Upper lobe of left lung (tissue), 6 donors: ENCODE data around the gene PADI1. TPM values are rescaled to one million over a fixed set of nuclear protein-coding genes. Genes with fewer than 3 reads are reported as not detected.
A peak's percentile ranks its signal among the peaks of the same experiment; 100 is the strongest.

ENCODE experiments used
- ATAC-seq, 2 donors: fragments of 200-7000 bp; cut with Tn5 transposase; one replicate each; pipeline ENCODE4 v1.9.1; 2022; ENCODE audit warnings: mild to moderate bottlenecking in 2 of 2, moderate library complexity in 2 of 2; ENCODE audit not compliant: low FRiP score in 2 of 2
- DNase-seq, 2 donors: peaks; one replicate each; pipeline ENCODE4 v3.0.0-alpha.2; 2019 to 2020
- H3K27ac ChIP-seq, 4 donors: fragments of 200-600 bp; sonication (generic); one replicate each; pipeline ENCODE4 v1.5.1; 2016 to 2019
- H3K27me3 ChIP-seq, 4 donors: fragments of 200-600 bp; sonication (generic); one replicate each; pipeline ENCODE4 v1.5.1; 2017 to 2019
- H3K36me3 ChIP-seq, 4 donors: fragments of 200-600 bp; sonication (generic); one replicate each; pipeline ENCODE4 v1.5.1; 2016 to 2019
- H3K4me1 ChIP-seq, 4 donors: fragments of 200-600 bp; sonication (generic); one replicate each; pipeline ENCODE4 v1.5.1; 2018 to 2019
- H3K4me3 ChIP-seq, 4 donors: fragments of 200-600 bp; sonication (generic); one replicate each; pipeline ENCODE4 v1.5.1; 2017 to 2019; ENCODE audit warnings: mild to moderate bottlenecking in 2 of 4, moderate library complexity in 1 of 4
- H3K9me3 ChIP-seq, 4 donors: fragments of 200-600 bp; sonication (generic); one replicate each; pipeline ENCODE4 v1.5.1; 2018 to 2019
- EP300 ChIP-seq, 4 donors: sonication (generic); formaldehyde crosslinking; IDR thresholded peaks; one replicate each; pipeline ENCODE4 v1.5.1; 2017; ENCODE audit warnings: antibody characterized with exemption in 4 of 4, control low read depth in 2 of 4
- POLR2A ChIP-seq, 4 donors: fragments of 450-650 bp; IDR thresholded peaks; one replicate each; pipeline ENCODE4 v1.5.1; 2016 to 2017; ENCODE audit warnings: antibody characterized with exemption in 4 of 4, mild to moderate bottlenecking in 2 of 4
- POLR2AphosphoS5 ChIP-seq, 2 donors: sonication (generic); formaldehyde crosslinking; IDR thresholded peaks; one replicate each; pipeline ENCODE4 v1.5.1; 2017; ENCODE audit warnings: antibody characterized with exemption in 2 of 2
- WGBS, 2 donors: methylation state at CpG; one replicate each; pipeline ENCODE4 v1.1.5; 2017 to 2018; 5-methylcytosine and 5-hydroxymethylcytosine counted together
- total RNA-seq, 6 donors: library from RNA; depleted of rRNA in 4 of 6; stranded (reverse); fragments of >200 nt in 4 of 6; gene quantifications; one replicate each; pipeline versions ENCODE4 v1.1.0 to v1.2.1, GENCODE V29; 2016 to 2021
- TF ChIP-seq, protein P1 (sequence below), 6 experiments: fragments of 450-650 bp in 4 of 6; fragments of 200-600 bp in 2 of 6; sonication (generic) in 2 of 6; IDR thresholded peaks; one replicate each; pipeline ENCODE4 v1.5.1; 2016 to 2019; ENCODE audit warnings: antibody characterized with exemption in 6 of 6
- donor health status: DM: no; HTN: no; CAD: no; lungs with moderate emphysema.
- donor health status: DM: no; HTN: yes; CAD: no; lungs with severe emphysema.

Gene PADI1
- total RNA-seq, 6 donors from 2014 or later, result not detected

DNA sequence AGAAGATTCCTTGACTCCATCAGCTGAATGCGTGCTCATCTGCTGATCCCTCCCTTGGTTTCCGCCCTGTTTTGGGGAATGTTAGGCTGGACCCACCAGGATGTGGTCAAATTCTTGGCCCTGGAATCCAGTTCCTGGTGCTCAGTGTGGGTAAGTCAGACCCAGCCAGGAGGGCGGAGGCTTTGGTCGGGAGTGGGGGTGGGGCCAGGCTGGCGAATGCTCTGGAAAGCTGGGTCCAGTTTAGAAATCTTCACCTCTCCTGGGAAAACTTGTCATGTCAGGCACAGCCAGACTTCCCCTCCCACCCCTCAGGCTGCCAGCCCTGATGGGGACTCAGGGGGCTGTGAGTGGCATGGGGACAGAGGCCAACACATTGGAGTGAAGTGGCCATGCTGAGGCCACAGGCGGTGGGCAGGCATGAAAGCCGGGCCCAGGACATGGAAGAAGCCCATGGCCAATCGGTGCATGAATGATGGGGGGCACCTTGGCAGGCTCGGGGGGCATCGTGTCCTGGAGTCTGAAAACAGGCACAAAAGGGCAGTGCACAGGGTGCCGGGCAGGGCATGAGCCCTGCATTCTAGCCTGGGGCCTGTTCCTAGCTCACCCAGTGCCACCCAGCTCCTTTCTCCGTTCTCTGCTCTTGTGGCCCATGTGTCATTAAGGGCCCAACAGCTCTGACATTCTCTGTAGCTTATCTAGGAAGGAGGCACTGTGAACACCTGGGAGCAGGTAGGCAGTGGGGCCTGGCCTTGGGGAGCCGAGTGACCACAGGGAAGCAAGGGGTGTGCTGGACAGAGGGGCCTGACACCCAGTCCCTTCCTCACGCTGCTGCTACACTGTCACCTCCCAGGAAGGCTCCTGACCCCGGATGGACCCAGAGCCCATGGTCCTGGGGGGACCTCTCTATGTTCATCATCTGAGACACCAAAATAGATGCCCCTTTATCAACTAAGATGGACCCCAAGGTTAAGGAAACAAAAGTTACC is 14.6 kb upstream of the PADI1 start:
- Histone ChIP-seq H3K4me3 (no peak overlapping the region), H3K4me1 (no peaks in the 10 kb centered on the region), H3K27ac (no peak overlapping the region), H3K36me3 (no peaks in the 10 kb centered on the region), H3K27me3 (no peaks in the 10 kb centered on the region), H3K9me3 (peaks cover 0 to 9% (median 2%) of the 10 kb centered on the region in 4 donors)
- 76 to 91% methylated on average over 9 to 15 of the region's 15 CpGs for WGBS, 2 donors
- no peak for DNase-seq
- ATAC-seq, result peak; percentile 16 to 38
- no peak for TF ChIP-seq EP300 (IDR thresholded peaks at IDR 0.05)
- no peak for TF ChIP-seq POLR2A (IDR thresholded peaks at IDR 0.05)
- TF ChIP-seq POLR2AphosphoS5 (IDR thresholded peaks at IDR 0.05), result no peak
- TF ChIP-seq, protein P1, sequence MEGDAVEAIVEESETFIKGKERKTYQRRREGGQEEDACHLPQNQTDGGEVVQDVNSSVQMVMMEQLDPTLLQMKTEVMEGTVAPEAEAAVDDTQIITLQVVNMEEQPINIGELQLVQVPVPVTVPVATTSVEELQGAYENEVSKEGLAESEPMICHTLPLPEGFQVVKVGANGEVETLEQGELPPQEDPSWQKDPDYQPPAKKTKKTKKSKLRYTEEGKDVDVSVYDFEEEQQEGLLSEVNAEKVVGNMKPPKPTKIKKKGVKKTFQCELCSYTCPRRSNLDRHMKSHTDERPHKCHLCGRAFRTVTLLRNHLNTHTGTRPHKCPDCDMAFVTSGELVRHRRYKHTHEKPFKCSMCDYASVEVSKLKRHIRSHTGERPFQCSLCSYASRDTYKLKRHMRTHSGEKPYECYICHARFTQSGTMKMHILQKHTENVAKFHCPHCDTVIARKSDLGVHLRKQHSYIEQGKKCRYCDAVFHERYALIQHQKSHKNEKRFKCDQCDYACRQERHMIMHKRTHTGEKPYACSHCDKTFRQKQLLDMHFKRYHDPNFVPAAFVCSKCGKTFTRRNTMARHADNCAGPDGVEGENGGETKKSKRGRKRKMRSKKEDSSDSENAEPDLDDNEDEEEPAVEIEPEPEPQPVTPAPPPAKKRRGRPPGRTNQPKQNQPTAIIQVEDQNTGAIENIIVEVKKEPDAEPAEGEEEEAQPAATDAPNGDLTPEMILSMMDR (IDR thresholded peaks at IDR 0.05), result no peak

DNA sequence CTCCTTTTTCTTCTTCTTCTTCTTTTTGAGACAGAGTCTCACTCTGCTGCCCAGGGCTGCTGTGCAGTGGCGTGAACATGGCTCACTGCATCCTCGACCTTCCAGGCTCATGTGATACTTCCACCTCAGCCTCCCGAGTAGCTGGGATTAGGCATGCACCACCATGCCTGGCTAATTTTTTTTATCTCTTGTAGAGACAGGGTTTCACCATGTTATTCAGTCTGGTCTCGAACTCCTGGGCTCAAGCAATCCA is 13.0 kb upstream of the PADI1 start:
- ATAC-seq, result no peak
- 62 to 80% methylated on average over 4 of the region's 4 CpGs for WGBS, 2 donors

DNA sequence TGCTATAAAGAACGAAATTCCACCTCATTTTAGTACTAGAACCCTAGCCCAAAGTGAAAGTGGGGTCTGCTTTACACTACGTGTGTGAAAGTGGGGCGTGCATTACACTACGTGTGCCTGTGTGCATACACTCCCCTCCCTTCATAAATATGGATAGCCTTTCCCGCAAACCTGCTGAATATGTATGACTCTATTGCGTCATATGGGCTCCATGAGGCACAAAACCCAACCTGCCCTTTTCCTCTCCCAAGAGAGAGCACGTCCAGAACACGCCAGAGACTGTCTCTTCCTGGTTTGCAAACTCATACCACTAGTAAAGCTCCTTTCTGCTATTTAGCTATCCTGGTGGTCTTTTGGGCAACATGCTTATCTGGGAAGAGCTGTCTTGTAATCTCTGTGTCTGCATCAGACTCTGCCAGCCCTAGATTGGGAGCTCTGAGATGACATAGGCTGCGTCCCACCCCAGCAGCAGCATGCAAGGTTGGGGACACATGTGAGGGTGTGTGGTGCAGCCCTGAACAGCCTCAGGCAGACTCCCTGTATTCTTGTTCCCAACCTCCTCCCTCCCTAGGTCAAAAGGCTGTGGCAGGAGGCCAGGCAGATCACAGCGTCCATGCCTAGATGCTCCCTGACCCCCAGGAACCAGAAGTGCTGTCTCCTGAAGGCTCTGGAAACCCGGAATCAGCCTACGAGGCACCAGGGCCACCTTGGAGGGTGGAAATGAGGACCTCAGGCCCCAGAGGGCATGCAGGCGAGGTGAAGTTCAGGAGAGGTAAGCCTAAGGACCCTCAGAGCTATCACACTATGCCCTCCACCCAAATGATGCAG is 12.3 kb upstream of the PADI1 start:
- TF ChIP-seq POLR2A (IDR thresholded peaks at IDR 0.05), result no peak
- TF ChIP-seq EP300 (IDR thresholded peaks at IDR 0.05), result no peak
- TF ChIP-seq POLR2AphosphoS5 (IDR thresholded peaks at IDR 0.05), result no peak
- TF ChIP-seq, protein P1 (IDR thresholded peaks at IDR 0.05), result no peak
- ATAC-seq, result no peak
- H3K36me3 ChIP-seq, result no peaks in the 10 kb centered on the region
- H3K4me1 ChIP-seq, result no peaks in the 10 kb centered on the region
- H3K27ac ChIP-seq, result no peak overlapping the region
- H3K9me3 ChIP-seq, result peaks cover 0 to 9% (median 2%) of the 10 kb centered on the region in 4 donors
- H3K27me3 ChIP-seq, result no peaks in the 10 kb centered on the region
- no peak overlapping the region for H3K4me3 ChIP-seq
- no peak for DNase-seq
- WGBS, 2 donors, result 69 to 80% methylated on average over 9 to 13 of the region's 13 CpGs

More for the DNA sequence above, 13.0 kb upstream of the PADI1 start:
- no peak for DNase-seq
- no peaks in the 10 kb centered on the region for H3K4me1 ChIP-seq
- no peak overlapping the region for H3K4me3 ChIP-seq
- H3K9me3 ChIP-seq, result peaks cover 0 to 9% (median 2%) of the 10 kb centered on the region in 4 donors
- H3K27me3 ChIP-seq, result no peaks in the 10 kb centered on the region
- H3K36me3 ChIP-seq, result no peaks in the 10 kb centered on the region
- no peak overlapping the region for H3K27ac ChIP-seq
- TF ChIP-seq POLR2AphosphoS5 (IDR thresholded peaks at IDR 0.05) (no peak), POLR2A (IDR thresholded peaks at IDR 0.05) (no peak), EP300 (IDR thresholded peaks at IDR 0.05) (no peak)
- TF ChIP-seq, protein P1 (IDR thresholded peaks at IDR 0.05), result no peak

DNA sequence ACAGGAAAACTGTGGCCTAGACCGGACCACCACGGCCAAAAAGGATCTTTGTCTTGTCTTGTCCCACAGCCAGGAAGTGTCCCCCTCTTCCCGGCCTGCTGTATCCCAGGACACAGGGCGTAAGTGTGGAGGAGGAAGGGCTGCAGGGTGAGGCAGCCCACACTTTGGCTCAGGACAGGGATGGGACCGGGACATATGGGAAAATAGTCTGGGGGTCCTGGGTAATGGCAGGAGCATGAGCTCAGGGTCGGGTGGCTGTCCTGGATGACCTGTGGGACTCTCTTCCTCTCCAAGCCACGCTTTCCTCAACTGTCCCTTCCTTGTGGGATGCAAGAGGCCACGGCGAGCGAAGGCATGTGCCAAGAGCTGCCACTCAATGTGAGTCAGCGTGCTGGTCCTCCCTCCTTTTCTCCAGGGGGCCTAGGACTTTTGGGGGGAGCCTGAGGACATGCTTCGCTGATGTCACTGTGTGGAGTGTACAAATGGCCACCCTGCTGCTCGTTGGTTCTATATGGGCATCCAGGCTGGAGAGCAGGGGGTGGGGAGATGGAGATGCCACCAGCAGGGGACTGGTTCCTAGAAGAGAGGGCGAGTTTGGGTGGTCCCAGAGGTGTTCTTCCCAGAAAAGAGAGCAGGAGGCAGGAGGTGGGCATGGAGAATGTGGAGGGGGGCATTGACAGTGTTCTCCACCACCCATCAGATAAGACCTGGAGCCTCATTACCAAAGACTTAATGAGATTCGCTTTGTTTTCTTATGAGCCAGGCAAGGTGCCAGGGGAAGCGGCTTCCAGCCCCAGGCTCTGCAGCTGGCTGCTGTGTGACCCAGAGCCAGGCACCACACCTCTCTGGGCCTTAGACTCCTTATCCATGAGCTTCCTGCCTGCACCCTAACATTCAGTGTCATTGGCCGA is 11.5 kb upstream of the PADI1 start:
- WGBS, 2 donors, result 70 to 79% methylated on average over 16 of the region's 17 CpGs
- no peaks in the 10 kb centered on the region for H3K4me1 ChIP-seq
- H3K27ac ChIP-seq, result no peak overlapping the region
- TF ChIP-seq EP300 (IDR thresholded peaks at IDR 0.05) (no peak), POLR2AphosphoS5 (IDR thresholded peaks at IDR 0.05) (no peak), POLR2A (IDR thresholded peaks at IDR 0.05) (no peak)
- TF ChIP-seq, protein P1 (IDR thresholded peaks at IDR 0.05), result no peak
- peaks cover 0 to 7% (median 1%) of the 10 kb centered on the region in 4 donors for H3K9me3 ChIP-seq
- no peaks in the 10 kb centered on the region for H3K27me3 ChIP-seq
- DNase-seq (no peak), ATAC-seq (no peak)
- no peak overlapping the region for H3K4me3 ChIP-seq
- H3K36me3 ChIP-seq, result no peaks in the 10 kb centered on the region
